Sciatic nerve (tissue), 2 donors: ENCODE data around the gene TYW1. TPM values are rescaled to one million over a fixed set of nuclear protein-coding genes. Genes with fewer than 3 reads are reported as not detected.
"Not testable (repeated sequence)": the region's sequence is repeated elsewhere in the genome, so short reads cannot be mapped to it uniquely, and the experiment has no call there.

Source experiments
- ATAC-seq: fragments of 200-7000 bp; cut with Tn5 transposase; one replicate; pipeline ENCODE4 v1.9.1; 2020; ENCODE audit warnings: mild to moderate bottlenecking, moderate library complexity
- DNase-seq: peaks from one replicate; pipeline ENCODE4 v3.0.0-alpha.2; 2020; ENCODE audit warnings: low spot score
- intact Hi-C: fragments of 100-400 bp; cut with DNase I; formaldehyde crosslinking; loops from one replicate; pipeline ENCODE4 v1.14.2; 2022
- total RNA-seq: library from RNA; stranded (reverse); fragmentation: NEBNext Ultra II Directional; extraction: Animal tissue kit (Norgen Biotek cat#: 25700); gene quantifications from one replicate; pipeline ENCODE4 v1.2.1, GENCODE V29; 2021
- donor health status: DM: no; HTN: no; CAD: no.
- donor health status: DM: no; HTN: no; CAD: no.

Gene TYW1
- total RNA-seq, 1 donor from 2014 or later = 22.0 TPM

DNA sequence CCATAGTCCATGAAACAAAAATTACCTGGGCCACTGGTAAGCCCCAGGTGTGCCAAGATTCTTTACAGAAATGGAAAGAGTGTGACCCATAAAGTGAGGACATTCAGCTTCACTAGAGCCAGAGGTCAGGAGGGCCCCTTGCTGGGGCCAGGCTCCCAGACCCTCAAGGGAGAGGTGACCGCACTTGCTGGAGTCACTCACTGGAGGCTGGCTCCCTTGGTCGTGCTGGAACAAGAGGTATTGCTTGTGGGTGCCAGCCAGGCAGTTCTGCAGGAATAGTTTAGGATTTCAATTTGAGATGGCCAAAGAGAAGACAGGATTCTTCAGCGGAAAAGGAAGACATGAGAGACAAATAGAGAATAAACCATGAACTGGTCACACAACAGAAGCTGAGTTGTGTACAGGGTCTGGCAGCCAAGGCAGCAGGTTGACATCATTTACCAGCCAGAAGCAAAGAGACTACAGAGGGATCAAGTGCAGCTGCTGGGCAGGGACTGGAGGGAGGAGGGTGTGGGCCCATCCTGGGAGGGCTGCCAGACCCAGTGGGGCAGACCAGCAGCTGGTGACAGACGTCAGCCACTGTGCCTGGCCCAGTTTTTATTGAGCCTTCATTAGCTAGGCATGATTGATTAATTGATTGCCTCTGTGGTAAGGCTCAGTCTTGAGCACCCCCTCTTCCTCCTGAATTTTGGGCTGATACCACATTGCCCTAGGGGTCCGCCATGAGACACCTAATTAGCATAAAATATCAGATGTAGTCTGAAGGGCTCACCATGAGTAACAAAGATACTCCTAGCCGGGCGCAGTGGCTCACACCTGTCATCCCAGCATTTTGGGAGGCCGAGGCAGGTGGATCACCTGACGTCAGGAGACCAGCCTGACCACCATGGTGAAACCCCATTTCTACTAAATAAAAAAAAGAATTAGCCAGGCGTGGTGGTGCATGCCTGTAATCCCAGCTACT, 40.1 kb downstream of the TYW1 start:
- ATAC-seq, intact Hi-C loops, DNase-seq: not testable (repeated sequence)

DNA sequence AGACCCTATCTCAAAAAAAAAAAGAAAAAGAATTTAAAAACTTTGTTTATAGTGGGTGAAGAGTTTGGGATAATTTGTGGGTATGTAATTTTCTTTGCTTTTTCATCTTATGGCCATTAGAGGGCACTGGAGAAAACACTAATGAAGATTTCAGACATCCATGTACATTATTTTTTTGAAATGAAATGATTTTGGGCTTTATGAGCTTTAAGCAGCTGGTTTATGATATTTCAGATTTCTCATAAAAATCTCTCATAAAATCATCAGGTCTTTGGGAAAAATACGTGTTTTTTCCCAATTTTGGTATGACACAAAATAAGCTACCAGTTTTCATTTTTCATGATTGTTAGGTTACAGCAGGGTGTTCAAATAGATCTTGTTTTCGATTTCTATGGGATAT, 44.2 kb downstream of the TYW1 start:
- ATAC-seq, intact Hi-C loops, DNase-seq: not testable (repeated sequence)

DNA sequence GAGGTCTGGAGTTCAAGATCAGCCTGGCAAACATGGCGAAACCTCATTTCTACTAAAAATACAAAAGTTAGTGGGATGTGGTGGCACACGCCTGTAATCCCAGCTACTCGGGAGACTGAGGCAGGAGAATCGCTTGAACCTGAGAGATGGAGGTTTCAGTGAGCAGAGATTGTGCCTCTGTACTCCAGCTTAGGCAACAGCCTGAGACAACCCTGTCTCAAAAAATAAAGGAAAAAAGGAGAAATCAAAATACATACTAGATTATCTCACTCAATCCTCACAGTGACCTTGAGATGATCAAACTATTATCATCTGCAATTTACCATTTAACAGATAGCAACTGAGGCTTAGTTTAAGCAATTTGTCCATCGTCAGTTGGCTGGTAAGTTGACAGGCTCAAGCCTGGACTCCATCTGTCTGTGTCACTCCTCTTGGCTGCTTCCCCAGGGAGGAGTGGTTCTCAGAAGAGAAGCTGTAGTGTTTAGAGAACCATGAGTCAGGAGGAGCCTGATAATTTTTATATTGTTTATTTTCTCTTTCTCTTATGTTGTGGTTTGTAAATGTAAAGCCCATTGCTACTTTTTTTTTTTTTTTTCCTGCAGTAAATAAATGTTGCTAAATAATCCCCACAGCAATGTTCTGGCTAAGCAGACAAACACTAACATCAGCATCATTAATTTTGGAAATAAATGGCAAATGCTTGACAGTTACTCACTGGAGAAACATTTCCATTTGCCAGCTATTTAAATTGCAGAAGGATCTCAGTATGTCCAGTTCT, 46.3 kb downstream of the TYW1 start:
- peak; percentile 82 for ATAC-seq
- intact Hi-C loops, DNase-seq: not testable (repeated sequence)

DNA sequence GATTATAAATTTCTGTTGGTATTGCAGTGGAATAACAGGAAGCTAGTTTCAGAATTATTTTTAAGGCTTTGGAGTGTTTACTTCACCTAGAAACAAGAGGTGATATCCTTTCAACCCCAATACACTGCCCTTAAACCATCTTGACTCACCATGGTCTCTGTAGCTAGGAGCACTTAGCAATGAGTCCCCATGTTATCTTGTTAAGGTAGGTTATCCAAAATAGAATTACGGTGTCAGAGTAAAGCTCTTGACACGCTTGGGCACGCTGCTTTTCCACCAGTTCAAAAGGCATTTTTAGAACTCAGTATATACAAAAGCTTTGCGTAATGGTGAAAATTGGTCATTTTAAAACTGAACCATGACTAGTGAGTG, 46.9 kb downstream of the TYW1 start:
- intact Hi-C loops, ATAC-seq, DNase-seq: not testable (repeated sequence)

DNA sequence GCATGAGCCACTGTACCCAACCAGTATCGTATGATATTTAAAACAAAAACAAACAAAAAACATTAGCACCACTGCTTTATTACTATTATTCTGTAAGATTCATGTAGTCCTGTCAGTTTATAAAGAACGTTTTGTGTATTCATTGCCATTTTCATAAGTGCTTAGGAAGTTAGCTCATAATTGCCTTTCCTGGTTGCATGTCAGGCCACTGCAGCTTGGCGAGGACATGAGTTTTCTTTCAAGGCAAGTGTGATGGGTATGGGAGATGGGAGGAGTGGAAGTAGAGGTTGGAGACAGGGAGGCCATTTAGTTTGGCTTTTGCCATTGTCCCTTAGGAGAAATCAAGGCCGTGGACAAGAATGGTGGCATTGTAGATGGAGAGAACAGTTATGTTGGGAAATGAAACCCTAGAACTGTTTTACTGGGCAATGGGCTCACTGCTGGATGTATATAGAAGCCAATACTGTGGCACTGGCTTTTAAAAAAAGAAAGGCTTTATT, 48.9 kb downstream of the TYW1 start:
- intact Hi-C loops = no loop called here
- ATAC-seq = no peak
- DNase-seq = no peak

DNA sequence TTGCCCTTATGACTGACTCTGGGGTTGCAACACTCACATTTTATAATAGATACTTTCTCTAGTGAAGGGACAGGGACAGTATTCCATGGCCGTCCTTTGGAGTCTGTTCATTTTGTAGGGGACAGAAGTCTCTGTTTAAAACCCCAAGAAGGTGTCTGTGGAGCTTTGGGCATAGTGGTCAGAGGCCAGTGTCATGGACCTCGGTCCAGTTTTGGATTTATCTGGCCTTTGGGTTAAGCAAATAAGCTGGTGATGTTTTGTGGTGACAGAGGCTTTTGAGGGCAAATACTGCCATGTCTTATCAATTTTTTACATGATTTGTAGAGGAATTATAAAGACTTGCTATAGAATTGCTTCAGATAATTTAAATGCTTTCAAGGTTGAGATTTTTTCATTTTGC, 50.2 kb downstream of the TYW1 start:
- ATAC-seq, DNase-seq, intact Hi-C loops: not testable (repeated sequence)

DNA sequence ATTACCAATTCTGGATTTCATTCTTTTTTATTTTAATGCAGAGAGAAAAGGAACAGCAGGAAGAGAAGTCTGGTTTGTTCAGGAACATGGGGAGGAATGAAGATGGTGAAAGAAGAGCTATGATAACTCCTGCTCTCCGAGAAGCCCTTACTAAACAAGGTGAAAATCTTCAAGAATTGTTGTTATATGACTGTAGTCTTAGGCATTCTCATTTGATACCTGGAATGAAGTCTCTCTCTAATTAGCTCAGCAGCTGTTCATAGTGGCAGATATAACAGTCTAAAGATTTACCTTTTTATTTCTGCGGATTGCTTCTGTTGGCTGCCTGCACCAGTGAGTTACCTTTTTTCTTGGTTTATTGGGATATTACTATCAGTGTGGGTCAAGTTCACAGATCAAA, 53.3 kb downstream of the TYW1 start:
- intact Hi-C loops, DNase-seq, ATAC-seq: not testable (repeated sequence)

DNA sequence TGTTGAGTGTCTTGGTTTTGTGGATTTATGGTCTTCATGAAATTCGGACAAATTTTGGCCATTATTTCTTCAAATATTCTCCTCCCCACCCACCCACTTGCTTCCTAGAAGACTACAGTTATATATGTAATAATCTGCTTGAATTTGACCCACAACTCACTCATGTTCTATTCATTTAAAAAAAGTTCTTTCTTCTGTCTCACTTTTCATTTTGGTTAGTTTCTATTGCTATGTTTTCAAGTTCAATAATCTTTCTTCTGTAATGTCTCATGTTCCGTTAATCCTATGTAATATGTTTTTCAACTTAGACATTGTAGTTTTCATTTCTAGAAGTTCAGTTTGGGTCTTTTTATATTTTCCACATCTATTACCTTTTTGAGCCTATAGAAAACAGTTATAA, 55.5 kb downstream of the TYW1 start:
- DNase-seq, ATAC-seq, intact Hi-C loops: not testable (repeated sequence)

DNA sequence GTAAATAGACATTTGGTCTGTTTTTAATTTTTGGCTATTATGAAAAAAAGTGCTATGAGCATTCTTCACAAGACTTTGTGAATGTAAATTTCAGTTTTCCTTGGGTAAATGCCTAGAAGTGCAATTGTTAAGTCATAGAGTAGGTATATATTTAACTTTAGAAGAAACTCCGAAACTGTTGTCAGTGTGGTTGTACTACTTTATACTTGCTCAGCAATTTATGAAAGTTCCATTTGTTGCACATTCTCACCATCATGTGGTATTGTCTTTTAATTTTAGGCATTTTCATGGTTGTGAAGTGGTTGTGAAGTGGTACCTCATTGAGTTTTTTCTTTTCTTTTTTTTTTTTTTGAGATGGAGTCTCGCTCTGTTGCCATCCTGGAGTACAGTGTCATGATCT, 60.0 kb downstream of the TYW1 start:
- no peak for ATAC-seq
- no peak for DNase-seq
- intact Hi-C loops = no loop called here

DNA sequence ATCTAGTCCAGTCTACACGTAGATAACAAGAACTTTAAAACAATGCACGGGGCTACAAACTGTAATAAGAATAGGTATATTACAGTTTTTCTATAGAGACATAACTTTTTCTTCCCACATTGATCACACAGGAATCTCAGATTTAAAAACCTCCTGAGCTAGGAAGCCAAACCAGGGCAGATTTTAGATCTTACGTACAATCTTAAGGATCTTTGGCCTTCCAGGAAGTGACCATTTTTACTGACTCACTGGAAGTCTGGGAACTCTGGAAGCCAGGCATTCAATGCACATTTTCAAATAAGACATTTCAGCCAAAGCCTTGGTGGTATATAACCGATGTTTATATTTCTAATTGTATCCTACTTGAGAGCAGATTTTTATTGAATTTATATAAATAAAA, 64.7 kb downstream of the TYW1 start:
- intact Hi-C loops, ATAC-seq, DNase-seq: not testable (repeated sequence)

DNA sequence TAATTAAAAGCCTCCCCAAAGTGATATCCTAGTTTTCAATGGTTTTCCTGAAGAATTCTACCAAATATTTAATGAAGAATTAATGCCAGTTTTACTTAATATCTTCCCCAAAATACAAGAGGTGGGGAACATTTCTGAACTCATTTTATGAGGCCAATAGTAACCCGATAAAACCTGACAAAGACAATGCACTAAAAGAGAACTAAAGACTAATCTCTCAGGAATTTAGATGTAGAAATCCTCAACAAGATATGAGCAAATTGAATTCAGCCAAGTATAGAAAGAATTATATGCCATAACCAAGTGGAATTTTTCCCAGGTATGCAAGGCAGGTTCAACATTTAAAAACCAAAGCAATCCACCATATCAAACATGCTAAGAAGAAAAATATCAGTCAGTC, 66.2 kb downstream of the TYW1 start:
- DNase-seq, intact Hi-C loops, ATAC-seq: not testable (repeated sequence)

DNA sequence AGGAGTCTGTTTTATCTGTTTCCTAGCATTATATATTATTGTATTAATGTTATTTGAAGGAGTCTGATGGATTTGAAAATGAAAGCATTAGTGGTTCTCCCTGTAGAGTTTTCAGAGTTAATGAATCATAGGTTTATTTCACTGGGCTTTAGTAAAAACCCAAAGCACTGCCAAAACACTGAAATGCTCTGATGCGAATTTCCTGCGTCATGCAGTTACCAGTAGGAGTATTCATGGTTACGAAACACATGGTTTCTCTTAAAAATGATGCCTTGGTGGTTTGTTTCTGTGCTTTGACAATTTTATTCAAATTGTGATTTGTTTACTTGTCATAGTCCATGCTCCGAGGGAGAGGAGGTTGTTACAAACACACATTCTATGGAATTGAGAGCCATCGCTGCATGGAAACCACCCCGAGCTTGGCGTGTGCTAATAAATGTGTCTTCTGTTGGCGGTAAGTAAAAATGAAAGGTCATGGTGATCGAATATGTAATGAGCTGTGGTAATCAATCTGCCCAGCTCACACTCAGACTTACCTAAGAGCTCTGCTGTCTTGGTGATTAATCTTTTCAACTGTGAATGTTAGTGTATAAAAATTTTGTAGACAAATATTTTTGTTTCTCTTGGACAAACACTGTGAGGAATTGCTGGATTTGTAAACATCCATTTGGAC, 70.5 kb downstream of the TYW1 start:
- DNase-seq, intact Hi-C loops: not testable (repeated sequence)
- peak; percentile 94 for ATAC-seq

DNA sequence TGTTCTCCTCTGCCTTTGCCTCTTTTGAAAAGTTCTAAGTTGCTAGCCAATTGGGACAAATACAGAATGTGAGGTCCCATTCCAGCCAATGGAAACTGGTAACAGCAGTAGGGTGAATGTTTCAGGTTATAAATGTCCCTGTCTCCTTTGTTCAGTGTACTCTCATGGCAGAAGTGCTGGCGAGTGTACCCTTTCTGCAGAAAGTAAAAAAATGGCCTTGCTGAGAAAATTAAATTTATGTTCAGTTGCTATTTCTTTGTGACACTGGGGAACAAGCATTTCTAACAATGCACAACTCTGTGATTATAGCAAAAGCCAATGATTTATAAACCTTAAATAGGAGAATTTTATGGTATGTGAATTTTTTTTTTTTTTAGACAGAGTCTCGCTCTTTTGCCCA, 79.5 kb downstream of the TYW1 start:
- ATAC-seq, DNase-seq, intact Hi-C loops: not testable (repeated sequence)

DNA sequence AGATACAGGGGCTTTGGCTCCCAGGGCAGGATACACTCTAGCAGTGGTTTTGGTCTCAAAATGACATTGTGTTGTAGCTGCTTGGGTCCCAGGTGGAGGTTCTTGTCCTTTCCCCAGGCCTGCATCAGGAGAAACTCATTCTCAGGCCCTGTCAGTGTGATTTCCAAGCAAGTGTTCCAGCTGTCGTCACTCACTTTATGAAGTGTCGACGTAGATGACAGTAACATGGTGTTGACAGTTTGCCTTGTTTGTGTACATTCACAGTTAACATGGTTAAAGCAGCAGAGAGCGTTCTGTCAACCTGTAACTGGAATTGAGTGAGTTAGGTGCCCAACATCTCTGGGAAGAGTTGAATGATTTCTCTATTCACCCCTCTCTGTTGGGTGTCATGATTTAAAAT, 86.2 kb downstream of the TYW1 start:
- DNase-seq, ATAC-seq, intact Hi-C loops: not testable (repeated sequence)

DNA sequence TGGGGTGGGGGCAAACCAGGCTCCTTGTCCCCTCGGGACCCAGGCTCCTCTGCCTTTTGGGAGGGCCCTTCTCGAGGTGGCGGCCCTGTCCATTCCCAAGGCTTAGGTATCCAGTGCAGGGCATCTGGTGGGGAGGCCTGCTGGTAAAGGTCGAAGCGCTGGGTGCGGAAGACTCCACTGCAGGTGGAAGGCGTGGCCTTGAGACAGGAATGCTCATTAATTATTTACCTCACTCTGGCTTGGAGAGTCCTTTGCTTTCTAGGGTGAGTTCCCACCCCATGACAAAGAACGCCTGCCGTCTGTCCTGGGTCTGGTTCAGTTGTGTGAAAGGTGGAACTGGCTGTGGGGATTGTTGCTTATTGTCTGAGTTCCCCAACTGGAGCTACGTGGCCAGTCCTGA, 92.6 kb downstream of the TYW1 start:
- ATAC-seq, intact Hi-C loops, DNase-seq: not testable (repeated sequence)

DNA sequence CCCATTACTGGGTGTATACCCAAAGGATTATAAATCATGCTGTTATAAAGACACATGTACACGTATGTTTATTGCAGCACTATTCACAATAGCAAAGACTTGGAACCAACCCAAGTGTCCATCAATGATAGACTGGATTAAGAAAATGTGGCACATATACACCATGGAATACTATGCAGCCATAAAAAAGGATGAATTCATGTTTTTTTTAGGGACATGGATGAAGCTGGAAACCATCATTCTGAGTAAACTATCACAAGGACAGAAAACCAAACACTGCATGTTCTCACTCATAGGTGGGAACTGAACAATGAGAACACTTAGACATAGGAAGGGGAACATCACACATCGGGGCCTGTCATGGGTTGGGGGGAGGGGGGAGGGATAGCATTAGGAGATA, 94.4 kb downstream of the TYW1 start:
- ATAC-seq, intact Hi-C loops, DNase-seq: not testable (repeated sequence)

DNA sequence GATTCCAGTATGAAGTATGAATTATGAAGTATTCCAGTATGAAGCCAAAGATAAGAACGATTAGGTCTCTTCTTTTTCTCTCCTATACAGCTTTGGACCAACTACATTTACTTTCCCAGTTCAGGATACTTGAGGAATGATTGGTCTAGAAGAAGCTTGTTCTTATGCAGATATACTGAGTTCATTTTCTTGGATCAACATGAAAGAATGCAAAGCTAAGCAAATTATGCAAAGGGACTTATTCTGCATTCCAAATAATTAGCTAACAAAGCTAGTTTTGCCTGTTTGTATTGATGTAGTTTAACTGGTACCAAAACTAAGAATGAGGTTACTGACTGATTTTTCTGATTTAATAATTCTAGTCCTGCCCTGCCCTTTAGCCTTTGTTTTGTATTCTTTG, 101.4 kb downstream of the TYW1 start:
- ATAC-seq, DNase-seq, intact Hi-C loops: not testable (repeated sequence)

DNA sequence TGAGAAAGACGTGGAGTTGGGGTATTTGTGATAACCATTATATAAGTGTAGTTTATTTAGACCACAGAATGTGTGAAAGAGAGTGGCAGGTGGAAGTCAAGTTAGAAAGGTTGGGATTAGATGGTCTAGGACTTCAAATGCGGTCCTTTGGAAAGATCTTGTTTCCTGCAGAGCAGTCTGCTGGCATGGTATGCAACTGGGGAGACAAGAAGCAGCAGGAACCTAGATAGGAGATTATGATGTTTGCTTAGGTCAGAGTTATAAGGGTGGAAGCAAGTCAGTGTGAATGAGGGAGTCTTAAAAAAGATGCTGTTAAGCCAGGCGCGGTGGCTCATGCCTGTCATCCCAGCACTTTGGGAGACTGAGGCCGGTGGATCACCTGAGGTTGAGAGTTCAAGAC, 102.8 kb downstream of the TYW1 start:
- ATAC-seq, DNase-seq, intact Hi-C loops: not testable (repeated sequence)

DNA sequence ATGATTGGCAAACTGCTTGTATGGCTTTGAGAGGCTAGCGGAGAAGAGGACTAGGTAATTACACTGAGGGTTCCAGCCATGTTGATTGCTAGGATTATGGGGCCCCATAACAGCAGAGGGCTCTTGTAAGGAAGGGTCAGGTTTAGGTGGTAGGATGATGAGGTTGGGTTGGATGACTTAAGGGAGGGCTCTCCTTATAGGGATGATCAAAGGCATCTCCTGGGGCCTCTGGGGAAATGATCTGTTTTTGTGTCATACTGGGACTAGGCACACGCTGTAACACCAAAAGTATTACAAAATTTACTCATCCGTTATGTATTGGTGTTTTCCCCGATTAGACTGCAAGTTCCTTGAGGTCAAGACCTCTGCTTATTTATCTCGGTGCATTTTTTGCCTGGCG, 103.4 kb downstream of the TYW1 start:
- DNase-seq, intact Hi-C loops, ATAC-seq: not testable (repeated sequence)
